Measurements from ENCODE around the gene TLN1. TPM values are rescaled to one million over a fixed set of nuclear protein-coding genes. Genes with fewer than 3 reads are reported as not detected.

Gene TLN1
- total and polyA plus RNA-seq, 8 donors: 53.2 to 399 (median 174) TPM

DNA sequence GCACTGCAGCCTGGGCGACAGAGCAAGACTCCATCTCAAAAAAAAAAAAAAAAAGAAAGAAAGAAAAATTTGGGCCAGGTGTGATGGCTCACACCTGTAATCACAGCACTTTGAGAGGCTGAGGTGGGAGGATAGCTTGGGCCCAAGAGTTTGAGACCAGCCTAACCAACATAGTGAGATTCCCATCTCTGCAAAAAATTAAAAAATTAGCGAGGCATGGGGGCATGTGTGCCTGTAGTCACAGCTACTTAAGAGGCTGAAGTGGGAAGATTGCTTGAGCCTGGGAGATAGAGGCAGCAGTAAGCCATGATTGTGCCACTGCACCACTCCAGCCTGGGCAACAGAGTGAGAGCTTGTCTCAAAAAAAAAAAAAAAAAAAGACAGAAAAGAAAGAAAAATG is 78.4 kb downstream of the TLN1 start:
- H3K27me3 ChIP-seq: no peaks in the 10 kb centered on the region
- H3K4me3 ChIP-seq: no peak overlapping the region
- H3K36me3 ChIP-seq: no peaks in the 10 kb centered on the region
- no peak for DNase-seq
- TF ChIP-seq POLR2AphosphoS5 (IDR thresholded peaks at IDR 0.05) (no peak), POLR2A (IDR thresholded peaks at IDR 0.05) (no peak), EP300 (IDR thresholded peaks at IDR 0.05) (no peak)
- TF ChIP-seq, protein P1, sequence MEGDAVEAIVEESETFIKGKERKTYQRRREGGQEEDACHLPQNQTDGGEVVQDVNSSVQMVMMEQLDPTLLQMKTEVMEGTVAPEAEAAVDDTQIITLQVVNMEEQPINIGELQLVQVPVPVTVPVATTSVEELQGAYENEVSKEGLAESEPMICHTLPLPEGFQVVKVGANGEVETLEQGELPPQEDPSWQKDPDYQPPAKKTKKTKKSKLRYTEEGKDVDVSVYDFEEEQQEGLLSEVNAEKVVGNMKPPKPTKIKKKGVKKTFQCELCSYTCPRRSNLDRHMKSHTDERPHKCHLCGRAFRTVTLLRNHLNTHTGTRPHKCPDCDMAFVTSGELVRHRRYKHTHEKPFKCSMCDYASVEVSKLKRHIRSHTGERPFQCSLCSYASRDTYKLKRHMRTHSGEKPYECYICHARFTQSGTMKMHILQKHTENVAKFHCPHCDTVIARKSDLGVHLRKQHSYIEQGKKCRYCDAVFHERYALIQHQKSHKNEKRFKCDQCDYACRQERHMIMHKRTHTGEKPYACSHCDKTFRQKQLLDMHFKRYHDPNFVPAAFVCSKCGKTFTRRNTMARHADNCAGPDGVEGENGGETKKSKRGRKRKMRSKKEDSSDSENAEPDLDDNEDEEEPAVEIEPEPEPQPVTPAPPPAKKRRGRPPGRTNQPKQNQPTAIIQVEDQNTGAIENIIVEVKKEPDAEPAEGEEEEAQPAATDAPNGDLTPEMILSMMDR (IDR thresholded peaks at IDR 0.05): no peak
- H3K27ac ChIP-seq: no peak overlapping the region
- intact Hi-C loops (cut with DNase I; ENCODE audit: low total_unique reads): no loop called here
- H3K9me3 ChIP-seq: no peaks in the 10 kb centered on the region
- peaks cover 17 to 50% (median 22%) of the 10 kb centered on the region in 4 donors for H3K4me1 ChIP-seq
- WGBS, 5 donors: 93 to 100% (median 95%) methylated on average over 2 of the region's 2 CpGs

- Histone ChIP-seq H3K27ac (peak overlapping the region in 4 of 5 donors; percentile 45 to 62 (median 58)), H3K9me3 (no peaks in the 10 kb centered on the region), H3K4me3 (no peak overlapping the region), H3K4me1 (peaks cover 17 to 54% (median 22%) of the 10 kb centered on the region in 4 donors), H3K27me3 (no peaks in the 10 kb centered on the region), H3K36me3 (no peaks in the 10 kb centered on the region)
- intact Hi-C loops (cut with DNase I; ENCODE audit: low total_unique reads): no loop called here
- TF ChIP-seq POLR2AphosphoS5 (IDR thresholded peaks at IDR 0.05): no peak
- no peak for TF ChIP-seq EP300 (IDR thresholded peaks at IDR 0.05)
- TF ChIP-seq, protein P1 (IDR thresholded peaks at IDR 0.05): no peak
- TF ChIP-seq POLR2A (IDR thresholded peaks at IDR 0.05): no peak
- no peak for DNase-seq
- 87 to 95% (median 93%) methylated on average over 8 of the region's 8 CpGs for WGBS, 5 donors
These were observed 79.2 kb downstream of the TLN1 start for GRCh38 chr9:35652829-35653209.

DNA sequence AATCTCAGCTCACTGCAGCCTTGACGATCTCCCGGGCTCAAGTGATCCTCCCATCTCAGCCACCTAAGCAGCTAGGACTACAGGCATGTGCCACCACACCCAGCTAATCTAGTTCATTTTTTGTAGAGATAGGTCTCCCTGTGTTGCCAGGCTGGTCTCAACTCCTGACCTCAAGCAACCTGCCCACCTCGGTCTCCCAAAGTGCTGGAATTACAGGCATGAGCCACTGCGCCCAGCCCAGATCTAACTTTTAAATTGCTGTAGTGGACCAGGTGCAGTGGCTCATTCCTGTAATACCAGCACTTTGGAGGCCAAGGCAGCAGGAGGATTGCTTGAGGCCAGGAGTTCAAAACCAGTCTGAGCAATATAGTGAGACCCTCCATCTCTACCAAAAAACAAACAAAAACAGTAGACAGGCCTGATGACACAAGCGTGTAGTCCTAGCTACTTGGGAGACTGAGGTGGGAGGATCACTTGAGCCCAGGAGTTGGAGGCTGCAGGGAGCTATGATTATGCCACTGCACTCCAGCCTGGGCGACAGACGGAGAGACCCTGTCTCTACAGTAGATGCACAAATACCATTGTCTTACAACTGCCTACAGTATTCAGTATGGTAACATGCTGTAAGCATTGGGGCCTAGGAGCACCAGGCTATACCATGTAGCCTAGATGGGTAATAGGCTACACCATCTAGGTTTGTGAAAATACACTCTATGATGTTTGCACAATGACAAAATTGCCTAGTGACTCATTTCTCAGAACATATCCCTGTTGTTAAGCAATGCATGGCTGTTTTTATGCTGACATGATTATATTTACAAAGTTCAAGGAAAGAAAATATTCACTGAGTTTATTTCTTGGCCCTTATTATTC is 79.8 kb downstream of the TLN1 start:
- Histone ChIP-seq H3K4me1 (peaks cover 16 to 56% (median 22%) of the 10 kb centered on the region in 4 donors), H3K4me3 (no peak overlapping the region), H3K27me3 (no peaks in the 10 kb centered on the region), H3K9me3 (no peaks in the 10 kb centered on the region), H3K36me3 (no peaks in the 10 kb centered on the region), H3K27ac (peak overlapping the region; percentile 45 to 78 (median 60))
- 58 to 74% (median 64%) methylated on average over 6 to 7 of the region's 7 CpGs for WGBS, 5 donors
- intact Hi-C loops (cut with DNase I; ENCODE audit: low total_unique reads): no loop called here
- DNase-seq: peak in 1 of 2 donors; percentile 66
- TF ChIP-seq EP300 (IDR thresholded peaks at IDR 0.05) (no peak), POLR2AphosphoS5 (IDR thresholded peaks at IDR 0.05) (peak in 2 of 3 donors; percentile 18 to 48)

GRCh38 chr9:35650341-35651158 is 81.4 kb downstream of the TLN1 start, which contains the start of gene SIT1:
Gene SIT1, minus strand, starts transcription at chr9:35650931. Its CDS starts 78 bp downstream, at chr9:35650853.
- TF ChIP-seq POLR2A (IDR thresholded peaks at IDR 0.05) (no peak), EP300 (IDR thresholded peaks at IDR 0.05) (no peak), POLR2AphosphoS5 (IDR thresholded peaks at IDR 0.05) (no peak)
- TF ChIP-seq, protein P1 (IDR thresholded peaks at IDR 0.05): no peak
- peak within 1 kb of the TSS; percentile 36 to 63 (median 56) for H3K27ac ChIP-seq
- no peaks in the 10 kb centered on the region for H3K27me3 ChIP-seq
- peaks cover 17 to 59% (median 24%) of the 10 kb centered on the region in 4 donors for H3K4me1 ChIP-seq
- H3K4me3 ChIP-seq: peak within 1 kb of the TSS; percentile 20 to 39 (median 27)
- WGBS, 5 donors: 63 to 78% (median 73%) methylated on average over 15 to 22 of the region's 22 CpGs
- H3K36me3 ChIP-seq: no peaks in the 10 kb centered on the region
- H3K9me3 ChIP-seq: no peaks in the 10 kb centered on the region
- intact Hi-C loops (cut with DNase I; ENCODE audit: low total_unique reads): no loop called here
- peak in 1 of 2 donors; percentile 28 for DNase-seq
